ENCODE results near the gene LCN2.
"Not testable (repeated sequence)": the region's sequence is repeated elsewhere in the genome, so short reads cannot be mapped to it uniquely, and the experiment has no call there.

LCN2 gene

GRCh38 chr9:128149001-128149701, at the start of gene LCN2:
Gene LCN2, plus strand, starts transcription at chr9:128149453. Its CDS starts 73 bp downstream, at chr9:128149526.
- no peak for DNase-seq (ENCODE audit: low spot score)

DNA sequence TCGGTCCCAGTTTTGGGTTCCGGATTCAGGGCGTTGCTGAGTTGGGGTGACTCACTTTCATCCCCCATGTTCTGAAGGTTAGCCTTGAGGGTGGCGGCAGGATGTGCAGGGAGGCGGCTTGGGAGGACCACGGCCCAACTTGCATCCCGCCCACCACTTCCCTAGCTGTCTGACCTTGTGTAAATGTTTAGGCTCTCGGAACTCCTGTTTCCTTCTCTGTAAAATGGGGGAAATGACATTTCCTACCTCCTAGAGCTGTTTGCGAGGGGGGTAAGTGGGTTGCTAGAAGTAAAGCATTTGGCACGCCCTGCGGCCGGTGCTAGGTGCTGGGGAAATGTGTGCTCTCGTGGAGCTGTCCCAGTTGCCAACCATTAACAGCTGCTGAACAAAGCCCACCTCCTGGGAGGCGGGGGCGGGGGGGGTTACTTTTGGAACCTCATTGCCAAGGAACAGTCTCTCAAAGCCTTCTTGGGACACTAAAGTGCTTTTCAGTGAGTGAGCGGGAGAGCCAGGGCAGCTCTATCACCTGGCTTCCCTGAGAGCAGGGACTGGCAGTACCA, 49.2 kb upstream of the LCN2 start:
- no peak for DNase-seq (ENCODE audit: low spot score)

GRCh38 chr9:128100581-128100980, 48.7 kb upstream of the LCN2 start:
- no peak for DNase-seq (ENCODE audit: low spot score)

DNA sequence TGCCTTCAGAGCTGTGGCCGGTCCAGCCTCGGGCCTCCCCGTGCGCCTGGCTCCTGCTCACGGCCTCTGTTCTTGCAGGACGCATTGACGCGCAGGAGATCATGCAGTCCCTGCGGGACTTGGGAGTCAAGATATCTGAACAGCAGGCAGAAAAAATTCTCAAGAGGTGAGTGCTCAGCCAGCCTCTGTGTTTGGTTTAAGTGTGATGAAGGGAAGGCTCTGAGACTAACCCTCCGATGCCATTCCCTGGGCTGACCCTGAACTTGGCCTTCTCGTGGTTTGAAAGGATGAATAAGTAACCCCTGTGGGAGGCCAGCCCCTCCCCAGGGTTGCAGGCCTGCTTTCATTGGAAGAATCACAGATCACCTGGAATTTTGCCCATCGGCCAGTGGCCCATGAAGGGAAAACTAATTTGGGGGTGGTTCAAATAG, 48.0 kb upstream of the LCN2 start:
- no peak for DNase-seq (ENCODE audit: low spot score)

DNA sequence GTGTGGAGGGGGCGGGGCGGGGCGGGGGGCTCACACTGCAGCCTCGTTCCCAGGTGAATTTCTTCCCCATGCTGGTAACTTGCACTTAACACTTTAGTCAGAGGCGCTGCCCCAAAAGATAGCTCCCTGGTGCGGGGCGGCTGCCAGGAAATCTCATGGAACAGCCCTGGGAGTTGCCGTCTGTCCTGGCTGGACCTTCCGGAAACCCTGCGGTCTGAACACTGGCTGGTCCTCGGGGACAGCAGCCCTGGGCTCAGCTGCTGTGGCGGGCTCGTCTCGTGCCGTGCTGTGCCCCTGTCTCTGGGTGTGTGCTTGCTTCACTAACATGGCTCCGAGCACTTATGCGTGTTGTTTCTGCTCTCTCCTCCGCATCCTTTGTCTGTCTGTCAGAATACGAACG, 47.6 kb upstream of the LCN2 start:
- no peak for DNase-seq (ENCODE audit: low spot score)

DNA sequence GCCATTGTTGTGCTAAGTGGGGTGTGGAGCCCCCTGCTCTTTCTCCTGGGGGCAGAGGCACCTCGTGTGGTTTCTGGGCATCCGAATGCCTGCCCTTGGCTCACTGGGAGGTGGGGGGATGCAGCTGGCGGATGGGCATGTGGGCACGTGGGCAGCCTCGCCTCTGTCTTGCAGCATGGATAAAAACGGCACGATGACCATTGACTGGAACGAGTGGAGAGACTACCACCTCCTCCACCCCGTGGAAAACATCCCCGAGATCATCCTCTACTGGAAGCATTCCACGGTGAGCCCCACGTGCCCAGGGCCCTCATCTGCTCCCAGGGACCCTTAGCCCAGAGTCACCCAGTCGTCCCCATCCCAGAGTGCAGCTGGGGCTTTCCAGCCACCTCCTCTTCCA, 47.1 kb upstream of the LCN2 start:
- no peak for DNase-seq (ENCODE audit: low spot score)

DNA sequence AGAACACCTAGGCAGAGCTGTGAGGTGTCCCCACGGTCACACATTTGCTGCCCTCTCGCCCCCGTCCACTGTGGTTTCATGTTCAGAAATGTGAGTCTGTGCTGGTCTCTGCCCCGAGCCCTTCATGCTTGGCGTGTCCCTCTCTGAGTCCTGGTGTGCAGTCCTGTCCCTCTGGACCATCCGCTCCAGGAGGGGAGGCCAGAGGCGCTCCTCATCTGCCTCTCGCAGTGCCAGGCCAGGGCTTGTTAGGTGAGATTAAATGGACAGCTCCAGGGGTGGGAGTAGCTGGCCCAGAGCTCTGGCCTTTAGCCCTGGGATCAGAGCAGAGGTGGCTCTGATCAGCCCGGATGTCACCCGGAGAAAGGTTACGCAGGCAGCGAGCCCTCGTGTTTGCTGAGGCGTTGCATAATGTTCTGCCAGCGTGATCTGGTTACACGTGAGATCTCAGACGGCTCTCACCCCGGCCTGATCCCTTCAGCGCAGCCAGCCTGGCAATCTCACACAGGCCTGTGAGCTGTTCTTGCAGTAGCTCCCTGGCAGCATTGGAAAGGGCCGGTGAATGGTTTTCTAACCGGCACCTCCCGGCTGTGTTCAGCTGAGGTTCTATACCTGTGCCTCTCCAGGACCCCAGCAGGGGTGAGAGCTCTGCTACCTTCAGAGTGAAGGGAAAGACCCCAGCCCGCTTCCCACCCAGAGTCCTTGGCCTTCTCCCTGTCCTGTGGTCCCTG, 46.2 kb upstream of the LCN2 start:
- no peak for DNase-seq (ENCODE audit: low spot score)

DNA sequence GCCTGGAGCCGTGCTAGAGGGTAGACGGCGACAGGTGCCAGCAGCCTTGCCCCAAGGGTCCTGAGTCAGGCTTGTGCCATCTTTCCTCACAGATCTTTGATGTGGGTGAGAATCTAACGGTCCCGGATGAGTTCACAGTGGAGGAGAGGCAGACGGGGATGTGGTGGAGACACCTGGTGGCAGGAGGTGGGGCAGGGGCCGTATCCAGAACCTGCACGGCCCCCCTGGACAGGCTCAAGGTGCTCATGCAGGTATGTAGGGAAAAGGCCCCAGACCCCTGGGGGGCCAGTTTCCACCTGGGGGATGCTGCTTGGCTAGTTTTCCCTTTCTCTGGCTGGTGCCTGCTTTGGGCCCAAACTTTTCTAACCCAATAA, 45.7 kb upstream of the LCN2 start:
- no peak for DNase-seq (ENCODE audit: low spot score)

GRCh38 chr9:128104171-128104618, 45.1 kb upstream of the LCN2 start:
- DNase-seq (ENCODE audit: low spot score): no peak

DNA sequence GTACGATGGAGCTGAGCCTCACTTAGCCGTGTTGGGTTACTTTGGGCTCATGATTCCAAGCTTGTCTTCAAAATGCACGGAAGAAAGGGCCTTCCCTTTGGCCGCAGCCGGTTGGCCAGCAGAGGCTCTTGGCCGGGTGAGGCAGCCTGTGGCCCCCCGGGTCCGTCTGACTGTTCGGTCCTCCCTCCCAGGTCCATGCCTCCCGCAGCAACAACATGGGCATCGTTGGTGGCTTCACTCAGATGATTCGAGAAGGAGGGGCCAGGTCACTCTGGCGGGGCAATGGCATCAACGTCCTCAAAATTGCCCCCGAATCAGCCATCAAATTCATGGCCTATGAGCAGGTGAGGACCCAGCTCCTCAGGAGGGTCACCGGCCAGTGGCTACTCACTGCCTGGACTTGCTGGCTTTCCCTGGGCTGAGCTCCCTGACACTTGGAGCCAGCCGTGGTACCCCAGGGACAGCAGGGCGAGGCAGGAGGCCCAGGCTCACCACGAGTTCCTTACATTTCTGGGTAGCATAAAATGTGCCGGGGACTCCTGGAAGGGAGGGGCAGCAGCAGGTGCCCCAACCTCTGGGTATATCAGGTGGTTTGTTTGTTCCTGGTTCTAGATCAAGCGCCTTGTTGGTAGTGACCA, 43.6 kb upstream of the LCN2 start:
- no peak for DNase-seq (ENCODE audit: low spot score)

GRCh38 chr9:128106181-128106939, 42.9 kb upstream of the LCN2 start:
- no peak for DNase-seq (ENCODE audit: low spot score)

DNA sequence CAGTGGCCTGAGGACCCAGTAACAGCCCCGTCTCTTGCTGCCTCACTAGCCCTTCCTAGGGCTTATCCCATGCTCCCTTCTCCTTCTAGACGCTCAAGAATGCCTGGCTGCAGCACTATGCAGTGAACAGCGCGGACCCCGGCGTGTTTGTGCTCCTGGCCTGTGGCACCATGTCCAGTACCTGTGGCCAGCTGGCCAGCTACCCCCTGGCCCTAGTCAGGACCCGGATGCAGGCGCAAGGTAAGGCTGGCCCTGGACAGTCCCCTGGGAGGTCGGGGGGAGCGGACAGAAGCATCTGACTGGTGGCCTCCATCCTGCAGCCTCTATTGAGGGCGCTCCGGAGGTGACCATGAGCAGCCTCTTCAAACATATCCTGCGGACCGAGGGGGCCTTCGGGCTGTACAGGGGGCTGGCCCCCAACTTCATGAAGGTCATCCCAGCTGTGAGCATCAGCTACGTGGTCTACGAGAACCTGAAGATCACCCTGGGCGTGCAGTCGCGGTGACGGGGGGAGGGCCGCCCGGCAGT, 42.2 kb upstream of the LCN2 start:
- DNase-seq (ENCODE audit: low spot score): no peak

- no peak for DNase-seq (ENCODE audit: low spot score)
Observed at GRCh38 chr9:128107468-128108268, 41.6 kb upstream of the LCN2 start.

GRCh38 chr9:128108269-128109049, 40.8 kb upstream of the LCN2 start:
- no peak for DNase-seq (ENCODE audit: low spot score)

GRCh38 chr9:128109050-128109709, 40.1 kb upstream of the LCN2 start:
- DNase-seq (ENCODE audit: low spot score): no peak

GRCh38 chr9:128111726-128112125, 37.5 kb upstream of the LCN2 start:
- DNase-seq (ENCODE audit: low spot score): not testable (repeated sequence)

DNA sequence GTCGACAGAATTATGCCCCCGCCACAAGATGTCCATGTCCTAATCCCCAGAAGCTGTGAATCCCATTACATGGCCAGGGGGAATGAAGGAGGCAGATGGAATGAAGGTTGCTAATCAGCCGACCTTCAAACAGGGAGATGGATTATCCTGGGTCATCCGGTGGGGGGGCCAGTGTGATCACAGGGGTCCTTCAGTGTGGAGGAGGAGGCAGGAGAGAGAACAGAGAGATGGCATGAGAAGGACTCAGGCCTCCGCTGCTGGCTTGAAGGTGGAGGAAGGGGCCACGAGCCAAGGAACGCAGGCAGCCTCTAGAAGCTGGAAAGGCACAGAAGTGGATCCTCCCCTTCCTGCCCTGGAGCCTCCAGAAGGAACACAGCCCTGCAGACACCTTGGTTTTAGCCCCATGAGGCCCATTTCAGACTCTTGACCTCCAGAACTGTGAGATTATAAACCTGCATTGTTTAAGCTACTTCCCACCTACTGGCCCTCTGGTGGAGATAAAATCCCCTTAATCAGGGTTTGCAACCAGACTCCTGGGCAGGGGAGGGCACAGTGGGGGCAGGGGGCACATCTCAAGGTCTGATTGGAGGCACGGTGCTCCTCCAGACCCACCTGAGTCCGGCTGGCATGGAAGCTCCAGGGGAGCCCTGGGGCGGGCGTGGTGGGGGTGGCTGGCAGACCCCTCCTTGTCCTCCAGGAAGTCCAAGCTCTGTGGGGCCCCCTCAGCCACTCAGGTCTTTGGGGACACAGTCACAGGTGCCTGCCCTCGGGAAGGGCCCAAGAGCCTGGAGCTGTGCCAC, 35.5 kb upstream of the LCN2 start:
- DNase-seq (ENCODE audit: low spot score): no peak

GRCh38 chr9:128114326-128115186, 34.7 kb upstream of the LCN2 start:
- DNase-seq (ENCODE audit: low spot score): peak; percentile 27
